ENCODE measurements around the gene ACTA2.

GRCh38 chr10:88938938-88939337 lies 13.6 kb downstream of the ACTA2 start:
- TF ChIP-seq CTCF (IDR thresholded peaks at IDR 0.05) (no peak), EZH2 (IDR thresholded peaks at IDR 0.05; ENCODE audit: borderline replicate concordance, insufficient read depth, low read depth, low read length, poor library complexity, severe bottlenecking) (no peak)
